Suprapubic skin (tissue), 4 donors: Measurements from ENCODE around the gene NCAM1. TPM values are rescaled to one million over a fixed set of nuclear protein-coding genes. Genes with fewer than 3 reads are reported as not detected.

ENCODE experiments used
- DNase-seq, 2 donors: peaks; one replicate each; pipeline ENCODE4 v3.0.0-alpha.2; 2019; ENCODE audit warnings: low spot score in 2 of 2
- H3K27ac ChIP-seq: fragments of 200-600 bp; sonication (generic); one replicate; pipeline ENCODE4 v1.5.1; 2019
- H3K27me3 ChIP-seq: fragments of 200-600 bp; sonication (generic); one replicate; pipeline ENCODE4 v1.5.1; 2019
- H3K36me3 ChIP-seq: fragments of 200-600 bp; sonication (generic); one replicate; pipeline ENCODE4 v1.5.1; 2019
- H3K4me1 ChIP-seq: fragments of 200-600 bp; sonication (generic); one replicate; pipeline ENCODE4 v1.5.1; 2019
- H3K4me3 ChIP-seq: fragments of 200-600 bp; sonication (generic); one replicate; pipeline ENCODE4 v1.5.1; 2019; ENCODE audit warnings: mild to moderate bottlenecking
- H3K9me3 ChIP-seq: fragments of 200-600 bp; sonication (generic); one replicate; pipeline ENCODE4 v1.5.1; 2019
- EP300 ChIP-seq: sonication (generic); formaldehyde crosslinking; IDR thresholded peaks from one replicate; pipeline ENCODE4 v1.6.1; 2017; ENCODE audit warnings: antibody characterized with exemption
- POLR2A ChIP-seq, 2 donors: fragments of 450-650 bp; IDR thresholded peaks; one replicate each; pipeline ENCODE4 v1.6.1; 2017; ENCODE audit warnings: antibody characterized with exemption in 2 of 2, mild to moderate bottlenecking in 2 of 2, moderate library complexity in 2 of 2
- POLR2AphosphoS5 ChIP-seq, 3 donors: sonication (generic); formaldehyde crosslinking; IDR thresholded peaks; one replicate each; pipeline ENCODE4 v1.6.1; 2017; ENCODE audit warnings: antibody characterized with exemption in 3 of 3
- WGBS: methylation state at CpG from one replicate; pipeline ENCODE4 v1.1.5; 2018; 5-methylcytosine and 5-hydroxymethylcytosine counted together
- total RNA-seq, 4 donors: library from RNA; depleted of rRNA; stranded (reverse); fragments of >200 nt; gene quantifications; one replicate each; pipeline ENCODE4 v1.1.0, GENCODE V29; 2016
- TF ChIP-seq, protein P1 (sequence below), 2 donors: fragments of 200-600 bp in 1 of 2; fragments of 450-650 bp in 1 of 2; sonication (generic) in 1 of 2; IDR thresholded peaks; one replicate each; pipeline ENCODE4 v1.5.1; 2016 to 2019; ENCODE audit warnings: antibody characterized with exemption in 2 of 2, mild to moderate bottlenecking in 1 of 2, moderate library complexity in 1 of 2

NCAM1 gene
- total RNA-seq, 4 donors from 2014 or later, result 0.98 to 3.3 (median 1.9) TPM

DNA sequence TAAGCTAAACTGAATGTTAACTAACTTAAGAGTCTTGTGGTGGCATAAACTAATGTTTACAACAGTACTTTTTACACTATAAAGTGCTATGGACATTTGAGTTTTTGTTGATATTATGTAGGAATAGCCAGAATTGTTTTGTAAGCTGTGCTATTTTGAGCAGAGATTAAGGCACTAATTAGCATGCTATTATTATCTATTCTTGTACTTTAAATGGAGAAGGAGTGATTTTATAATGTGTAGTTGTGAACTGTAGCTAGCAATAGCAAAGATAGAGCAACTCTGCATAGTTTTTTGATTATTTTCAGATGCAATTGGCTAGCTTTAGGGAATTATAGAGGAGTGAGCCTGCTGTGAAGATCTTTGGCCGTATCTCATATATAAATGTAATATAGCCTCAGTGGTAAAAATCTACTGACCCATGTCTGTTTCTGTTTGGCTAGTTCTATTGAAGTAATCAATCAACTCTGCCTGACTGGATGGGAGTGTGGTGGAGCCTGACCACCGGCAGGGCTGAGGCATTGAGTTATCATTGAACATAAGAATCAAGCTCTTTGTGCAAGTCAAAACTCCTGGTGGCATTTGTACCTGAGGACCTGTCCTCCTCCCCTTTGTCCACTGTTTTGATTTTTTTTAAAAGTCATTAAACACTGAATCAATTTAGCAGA is 34.3 kb downstream of the NCAM1 start:
- WGBS, result 68% methylated on average over 2 of the region's 2 CpGs
- TF ChIP-seq EP300 (no peak), POLR2AphosphoS5 (IDR thresholded peaks at IDR 0.05) (no peak), POLR2A (IDR thresholded peaks at IDR 0.05) (no peak)
- TF ChIP-seq, protein P1, sequence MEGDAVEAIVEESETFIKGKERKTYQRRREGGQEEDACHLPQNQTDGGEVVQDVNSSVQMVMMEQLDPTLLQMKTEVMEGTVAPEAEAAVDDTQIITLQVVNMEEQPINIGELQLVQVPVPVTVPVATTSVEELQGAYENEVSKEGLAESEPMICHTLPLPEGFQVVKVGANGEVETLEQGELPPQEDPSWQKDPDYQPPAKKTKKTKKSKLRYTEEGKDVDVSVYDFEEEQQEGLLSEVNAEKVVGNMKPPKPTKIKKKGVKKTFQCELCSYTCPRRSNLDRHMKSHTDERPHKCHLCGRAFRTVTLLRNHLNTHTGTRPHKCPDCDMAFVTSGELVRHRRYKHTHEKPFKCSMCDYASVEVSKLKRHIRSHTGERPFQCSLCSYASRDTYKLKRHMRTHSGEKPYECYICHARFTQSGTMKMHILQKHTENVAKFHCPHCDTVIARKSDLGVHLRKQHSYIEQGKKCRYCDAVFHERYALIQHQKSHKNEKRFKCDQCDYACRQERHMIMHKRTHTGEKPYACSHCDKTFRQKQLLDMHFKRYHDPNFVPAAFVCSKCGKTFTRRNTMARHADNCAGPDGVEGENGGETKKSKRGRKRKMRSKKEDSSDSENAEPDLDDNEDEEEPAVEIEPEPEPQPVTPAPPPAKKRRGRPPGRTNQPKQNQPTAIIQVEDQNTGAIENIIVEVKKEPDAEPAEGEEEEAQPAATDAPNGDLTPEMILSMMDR (IDR thresholded peaks at IDR 0.05), result no peak

DNA sequence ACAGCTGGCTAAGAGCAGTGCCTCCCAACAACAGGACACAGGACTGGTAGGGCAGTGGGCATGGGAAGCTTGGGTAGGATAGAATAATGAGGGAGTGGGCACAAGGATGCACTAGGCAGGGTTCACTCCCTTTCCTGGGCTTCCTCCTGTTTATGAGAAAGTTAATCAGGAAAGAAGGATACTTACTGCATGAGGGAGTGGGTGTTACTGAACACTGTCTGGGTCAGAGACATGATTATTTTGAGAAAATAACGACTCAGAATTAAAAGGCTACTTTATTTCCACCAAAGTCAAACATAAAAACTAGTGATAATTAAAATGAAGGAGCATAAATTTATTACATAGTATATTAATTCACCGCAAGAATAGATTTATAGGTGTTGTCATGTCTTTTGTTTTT is 35.8 kb downstream of the NCAM1 start:
- 83% methylated on average over 2 of the region's 2 CpGs for WGBS
- Histone ChIP-seq H3K9me3 (no peaks in the 10 kb centered on the region), H3K27ac (no peak overlapping the region), H3K4me1 (no peaks in the 10 kb centered on the region), H3K36me3 (no peaks in the 10 kb centered on the region), H3K27me3 (no peaks in the 10 kb centered on the region), H3K4me3 (no peak overlapping the region)
- no peak for DNase-seq
- TF ChIP-seq, protein P1 (IDR thresholded peaks at IDR 0.05), result no peak
- TF ChIP-seq POLR2A (IDR thresholded peaks at IDR 0.05), result no peak
- TF ChIP-seq EP300, result no peak
- no peak for TF ChIP-seq POLR2AphosphoS5 (IDR thresholded peaks at IDR 0.05)

More for the DNA sequence above, 34.3 kb downstream of the NCAM1 start:
- no peaks in the 10 kb centered on the region for H3K4me1 ChIP-seq
- H3K27me3 ChIP-seq, result no peaks in the 10 kb centered on the region
- DNase-seq, result no peak
- H3K36me3 ChIP-seq, result no peaks in the 10 kb centered on the region
- no peak overlapping the region for H3K27ac ChIP-seq
- H3K9me3 ChIP-seq, result no peaks in the 10 kb centered on the region
- H3K4me3 ChIP-seq, result no peak overlapping the region

DNA sequence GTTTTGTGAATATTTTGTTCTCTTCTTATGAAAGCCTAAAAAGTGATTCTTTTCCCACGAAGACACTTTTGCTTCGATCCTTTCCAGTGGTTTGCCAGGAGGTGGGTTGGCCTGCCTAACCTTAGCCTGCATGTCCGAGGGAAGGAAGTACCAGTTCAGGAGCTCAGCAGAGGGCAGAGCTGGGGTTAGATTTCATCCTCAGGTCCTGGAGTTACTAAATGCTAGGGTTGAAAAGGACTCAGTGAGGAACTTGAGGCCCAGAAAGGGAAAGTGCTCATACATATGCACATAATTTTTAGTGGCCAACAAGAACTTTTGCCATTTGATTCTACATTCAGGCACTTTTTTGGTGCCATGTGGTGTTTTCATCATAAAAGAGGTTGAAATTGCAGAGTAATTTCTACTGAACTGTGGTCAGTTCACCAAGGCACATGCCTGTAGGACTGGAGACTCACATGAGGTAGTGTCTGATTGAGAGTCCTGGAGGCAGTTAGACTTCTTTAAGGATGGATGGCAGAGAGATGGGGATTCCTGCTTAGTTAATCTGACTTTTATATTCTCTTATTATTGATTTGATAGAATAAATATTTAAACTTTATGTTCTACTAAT is 36.7 kb downstream of the NCAM1 start:
- Histone ChIP-seq H3K4me1 (no peaks in the 10 kb centered on the region), H3K9me3 (no peaks in the 10 kb centered on the region), H3K4me3 (no peak overlapping the region), H3K27ac (no peak overlapping the region), H3K36me3 (no peaks in the 10 kb centered on the region), H3K27me3 (no peaks in the 10 kb centered on the region)
- DNase-seq, result no peak
- 84% methylated on average over 3 of the region's 3 CpGs for WGBS
- TF ChIP-seq, protein P1 (IDR thresholded peaks at IDR 0.05), result no peak
- TF ChIP-seq EP300 (no peak), POLR2AphosphoS5 (IDR thresholded peaks at IDR 0.05) (no peak), POLR2A (IDR thresholded peaks at IDR 0.05) (no peak)

DNA sequence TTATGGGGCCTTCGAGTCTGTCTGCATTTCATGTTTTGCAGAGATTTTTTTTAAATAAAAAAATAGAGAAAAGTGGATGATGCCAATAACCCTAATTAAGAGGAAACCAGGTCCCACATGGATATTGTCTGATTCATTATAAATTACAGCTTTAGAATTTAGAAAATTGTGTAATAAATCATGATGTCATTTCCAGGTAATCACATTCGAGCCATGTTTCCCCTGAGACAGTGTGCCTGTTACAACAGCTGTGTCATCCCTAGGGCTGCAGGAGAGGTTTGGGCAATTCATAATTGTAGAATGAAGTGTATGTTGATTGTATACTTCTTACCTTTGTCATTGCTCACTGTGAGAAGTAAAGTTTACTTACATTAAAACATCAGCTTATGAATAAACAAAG is 38.3 kb downstream of the NCAM1 start:
- Histone ChIP-seq H3K4me1 (no peaks in the 10 kb centered on the region), H3K27ac (no peak overlapping the region), H3K36me3 (no peaks in the 10 kb centered on the region), H3K4me3 (no peak overlapping the region), H3K27me3 (no peaks in the 10 kb centered on the region), H3K9me3 (no peaks in the 10 kb centered on the region)
- no peak for TF ChIP-seq POLR2A (IDR thresholded peaks at IDR 0.05)
- TF ChIP-seq, protein P1 (IDR thresholded peaks at IDR 0.05), result no peak
- no peak for TF ChIP-seq POLR2AphosphoS5 (IDR thresholded peaks at IDR 0.05)
- no peak for TF ChIP-seq EP300
- 64% methylated on average over 2 of the region's 2 CpGs for WGBS
- DNase-seq, result no peak

DNA sequence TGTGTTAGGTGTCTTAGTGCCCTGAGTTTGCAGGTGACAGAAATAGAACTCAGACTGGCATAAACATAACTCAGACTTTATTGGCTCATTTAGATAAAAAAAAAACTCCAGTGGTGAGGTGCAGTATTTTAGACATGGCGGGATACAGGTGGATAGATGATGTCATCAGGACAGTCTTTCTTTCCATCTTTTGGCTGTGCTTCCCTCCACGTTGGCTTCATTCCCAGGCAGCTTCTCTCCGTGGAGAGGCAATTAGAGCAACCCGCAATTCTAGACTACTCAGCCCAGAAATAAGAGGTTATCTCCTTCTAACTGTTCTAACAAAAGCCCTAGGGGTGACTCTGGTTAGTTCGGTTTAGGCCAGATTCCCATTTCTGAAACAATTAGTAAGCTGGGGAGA is 40.5 kb downstream of the NCAM1 start:
- WGBS, result 25% methylated on average over 5 of the region's 5 CpGs
- H3K4me3 ChIP-seq, result no peak overlapping the region
- no peaks in the 10 kb centered on the region for H3K36me3 ChIP-seq
- TF ChIP-seq, protein P1 (IDR thresholded peaks at IDR 0.05), result no peak
- TF ChIP-seq POLR2A (IDR thresholded peaks at IDR 0.05) (no peak), EP300 (no peak), POLR2AphosphoS5 (IDR thresholded peaks at IDR 0.05) (no peak)
- no peaks in the 10 kb centered on the region for H3K9me3 ChIP-seq
- no peak for DNase-seq
- no peaks in the 10 kb centered on the region for H3K4me1 ChIP-seq
- H3K27me3 ChIP-seq, result no peaks in the 10 kb centered on the region
- H3K27ac ChIP-seq, result no peak overlapping the region
